Measurements from ENCODE around the gene RNF213.
"Not testable (repeated sequence)": the region's sequence is repeated elsewhere in the genome, so short reads cannot be mapped to it uniquely, and the experiment has no call there.

The RNF213 gene

GRCh38 chr17:80270836-80271235 lies 10.2 kb downstream of the RNF213 start:
- DNase-seq (ENCODE audit: low spot score): no peak

DNA sequence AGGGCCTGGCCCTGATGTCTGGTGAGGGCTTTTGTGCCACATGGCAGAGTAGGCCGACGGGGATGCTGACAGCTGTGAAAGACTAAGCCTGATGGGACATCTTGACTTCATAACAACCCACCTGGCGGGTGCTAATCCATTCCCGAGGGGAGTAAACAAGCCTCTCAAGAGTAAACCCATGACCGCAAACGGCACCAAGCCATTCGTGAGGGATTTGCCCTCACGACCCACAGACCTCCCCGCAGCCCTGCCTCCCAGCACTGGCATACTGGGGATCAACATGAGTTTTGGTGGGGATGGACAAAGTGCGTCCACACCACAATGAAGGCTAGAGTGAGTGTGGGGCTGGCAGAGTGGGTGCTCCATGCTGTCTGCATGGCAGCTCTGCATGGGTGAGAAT lies 11.7 kb downstream of the RNF213 start:
- DNase-seq (ENCODE audit: low spot score): no peak

GRCh38 chr17:80274331-80274730 lies 13.7 kb downstream of the RNF213 start:
- DNase-seq (ENCODE audit: low spot score): no peak

- DNase-seq (ENCODE audit: low spot score): no peak
These were observed 14.3 kb downstream of the RNF213 start for GRCh38 chr17:80274871-80275449.

DNA sequence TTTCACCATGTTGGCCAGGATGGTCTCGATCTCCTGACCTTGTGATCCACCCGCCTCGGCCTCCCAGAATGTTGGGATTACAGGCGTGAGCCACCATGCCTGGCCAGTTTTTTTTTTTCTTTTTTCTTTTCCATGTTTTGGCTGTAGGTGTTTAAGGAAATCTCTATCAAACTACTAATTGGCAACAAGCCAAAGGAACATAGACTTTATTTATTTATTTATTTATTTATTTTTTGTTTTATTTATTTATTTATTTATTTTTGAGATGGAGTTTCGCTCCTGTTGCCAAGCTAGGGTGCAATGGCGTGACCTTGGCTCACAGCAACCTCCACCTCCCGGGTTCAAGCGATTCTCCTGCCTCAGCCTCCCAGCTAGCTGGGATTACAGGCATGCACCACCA lies 15.2 kb downstream of the RNF213 start:
- not testable (repeated sequence) for DNase-seq (ENCODE audit: low spot score)

GRCh38 chr17:80277751-80278671 lies 17.4 kb downstream of the RNF213 start:
- no peak for DNase-seq (ENCODE audit: low spot score)

- DNase-seq (ENCODE audit: low spot score): no peak
These were observed 19.2 kb downstream of the RNF213 start for GRCh38 chr17:80279895-80280294.

GRCh38 chr17:80281516-80281915 lies 20.9 kb downstream of the RNF213 start:
- no peak for DNase-seq (ENCODE audit: low spot score)

- DNase-seq (ENCODE audit: low spot score): no peak
These were observed 22.6 kb downstream of the RNF213 start for GRCh38 chr17:80283116-80283852.

DNA sequence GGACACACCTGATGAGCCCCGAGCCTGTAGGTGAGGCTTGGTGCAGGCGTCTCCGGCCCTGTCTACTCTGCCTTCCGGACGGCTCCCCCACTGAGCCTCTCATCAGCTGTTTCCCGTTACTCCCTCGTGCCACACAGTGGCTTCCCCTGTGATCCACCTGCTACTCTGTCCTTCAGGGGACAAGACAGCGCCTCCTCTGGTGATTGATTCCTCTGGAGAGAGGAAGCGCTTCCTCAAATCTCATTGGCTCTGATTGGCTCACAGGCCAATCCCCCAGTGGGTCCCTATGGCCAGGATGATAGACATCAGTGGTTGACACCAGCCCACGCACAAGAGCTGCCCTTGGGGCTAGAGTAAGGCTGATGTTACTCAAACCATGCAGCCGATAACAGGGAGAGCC lies 24.0 kb downstream of the RNF213 start:
- DNase-seq (ENCODE audit: low spot score): no peak

DNA sequence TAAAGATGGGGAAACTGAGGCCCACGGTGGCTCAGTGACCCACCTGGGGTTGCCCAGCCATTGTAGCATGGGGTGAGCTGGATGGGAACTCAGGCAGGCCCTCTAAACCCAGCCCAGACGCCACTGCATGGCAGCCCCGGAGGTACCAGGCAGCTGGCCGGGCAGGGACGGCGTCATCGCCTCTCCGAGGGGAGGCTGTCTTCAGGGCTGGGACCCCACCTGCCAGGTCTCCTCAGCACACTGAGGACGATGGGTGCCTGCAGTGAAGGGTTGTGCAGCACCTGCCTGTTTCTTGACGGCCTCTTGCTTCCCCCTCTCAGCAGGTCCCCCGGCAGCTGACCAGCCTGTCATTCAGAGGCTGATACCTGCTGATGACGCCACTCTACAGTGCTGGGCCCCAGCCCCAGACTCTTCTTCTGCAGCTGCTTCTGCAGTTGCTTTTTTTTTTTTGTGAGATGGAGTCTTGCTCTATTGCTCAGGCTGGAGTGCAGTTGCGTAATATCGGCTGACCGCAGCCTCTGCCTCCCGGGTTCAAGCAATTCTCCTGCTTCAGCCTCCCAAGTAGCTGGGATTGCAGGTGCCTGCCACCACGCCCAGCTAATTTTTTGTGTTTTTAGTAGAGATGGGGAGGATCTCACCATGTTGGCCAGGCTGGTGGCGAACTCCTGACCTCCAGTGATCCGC lies 24.7 kb downstream of the RNF213 start:
- DNase-seq (ENCODE audit: low spot score): no peak

GRCh38 chr17:80286638-80286960 lies 25.9 kb downstream of the RNF213 start:
- no peak for DNase-seq (ENCODE audit: low spot score)

DNA sequence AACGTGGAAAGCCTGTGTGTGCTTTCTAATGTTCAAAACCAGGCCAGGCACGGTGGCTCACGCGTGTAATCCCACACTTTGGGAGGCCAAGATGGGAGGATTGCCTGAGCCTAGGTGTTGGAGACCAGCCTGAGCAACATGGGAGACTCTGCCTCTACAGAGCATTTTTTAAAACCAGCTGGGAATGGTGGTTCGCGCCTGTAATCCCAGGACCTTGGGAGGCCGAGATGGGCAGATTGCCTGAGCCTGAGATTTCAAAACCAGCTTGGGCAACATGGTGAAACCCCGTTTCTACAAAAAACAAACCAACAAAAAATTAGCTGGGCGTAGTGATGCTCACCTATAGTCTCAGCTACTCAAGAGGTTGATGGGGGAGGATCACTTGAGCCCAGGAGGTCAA lies 26.4 kb downstream of the RNF213 start:
- no peak for DNase-seq (ENCODE audit: low spot score)

DNA sequence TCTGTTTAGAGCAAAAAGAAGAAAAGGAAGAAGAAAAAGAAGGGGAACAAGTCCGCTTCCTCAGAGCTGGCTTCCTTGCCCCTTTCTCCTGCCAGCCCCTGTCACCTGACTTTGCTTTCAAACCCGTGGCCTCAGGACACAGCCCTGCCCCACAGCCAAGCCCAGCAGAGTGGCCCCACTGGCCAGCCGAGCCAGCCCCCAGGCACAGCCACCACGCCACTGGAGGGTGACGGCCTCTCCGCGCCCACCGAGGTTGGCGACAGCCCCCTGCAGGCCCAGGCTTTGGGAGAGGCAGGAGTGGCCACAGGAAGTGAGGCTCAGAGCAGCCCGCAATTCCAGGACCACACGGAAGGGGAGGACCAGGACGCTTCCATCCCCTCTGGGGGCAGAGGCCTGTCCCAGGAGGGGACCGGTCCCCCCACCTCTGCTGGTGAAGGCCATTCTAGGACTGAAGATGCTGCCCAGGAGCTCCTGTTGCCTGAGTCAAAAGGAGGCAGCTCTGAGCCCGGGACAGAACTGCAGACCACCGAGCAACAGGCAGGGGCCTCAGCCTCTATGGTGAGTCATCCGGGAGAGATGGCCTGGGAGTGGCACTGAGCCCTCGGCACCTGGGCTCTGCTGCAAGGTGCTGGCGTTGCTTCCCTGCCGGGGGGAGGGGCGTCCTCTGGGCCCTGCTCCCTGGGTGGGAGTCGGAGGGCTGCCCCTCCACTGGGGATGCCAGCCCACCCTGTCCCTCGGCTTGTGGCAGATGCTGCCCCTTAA lies 27.3 kb downstream of the RNF213 start:
- DNase-seq (ENCODE audit: low spot score): no peak

DNA sequence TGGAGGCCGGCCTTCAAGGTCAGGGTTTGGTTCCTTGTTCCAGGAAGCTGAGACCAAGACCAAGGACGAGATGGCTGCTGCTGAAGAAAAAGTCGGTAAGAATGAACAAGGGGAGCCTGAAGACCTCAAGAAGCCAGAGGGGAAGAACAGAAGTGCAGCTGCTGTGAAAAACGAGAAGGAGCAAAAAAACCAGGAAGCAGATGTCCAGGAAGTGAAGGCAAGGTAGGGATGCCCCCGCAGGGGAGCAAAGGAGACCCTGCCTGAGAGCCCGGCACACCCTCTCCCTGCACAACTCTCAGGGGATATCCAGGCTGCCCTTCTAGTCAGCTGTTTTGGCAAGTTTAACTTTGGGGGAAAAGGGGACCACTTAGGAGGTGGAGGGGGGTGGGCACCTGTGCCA lies 29.0 kb downstream of the RNF213 start:
- no peak for DNase-seq (ENCODE audit: low spot score)

- DNase-seq (ENCODE audit: low spot score): no peak
These were observed 29.5 kb downstream of the RNF213 start for GRCh38 chr17:80290156-80290555.

- DNase-seq (ENCODE audit: low spot score): no peak
These were observed 30.6 kb downstream of the RNF213 start for GRCh38 chr17:80291260-80291659.

DNA sequence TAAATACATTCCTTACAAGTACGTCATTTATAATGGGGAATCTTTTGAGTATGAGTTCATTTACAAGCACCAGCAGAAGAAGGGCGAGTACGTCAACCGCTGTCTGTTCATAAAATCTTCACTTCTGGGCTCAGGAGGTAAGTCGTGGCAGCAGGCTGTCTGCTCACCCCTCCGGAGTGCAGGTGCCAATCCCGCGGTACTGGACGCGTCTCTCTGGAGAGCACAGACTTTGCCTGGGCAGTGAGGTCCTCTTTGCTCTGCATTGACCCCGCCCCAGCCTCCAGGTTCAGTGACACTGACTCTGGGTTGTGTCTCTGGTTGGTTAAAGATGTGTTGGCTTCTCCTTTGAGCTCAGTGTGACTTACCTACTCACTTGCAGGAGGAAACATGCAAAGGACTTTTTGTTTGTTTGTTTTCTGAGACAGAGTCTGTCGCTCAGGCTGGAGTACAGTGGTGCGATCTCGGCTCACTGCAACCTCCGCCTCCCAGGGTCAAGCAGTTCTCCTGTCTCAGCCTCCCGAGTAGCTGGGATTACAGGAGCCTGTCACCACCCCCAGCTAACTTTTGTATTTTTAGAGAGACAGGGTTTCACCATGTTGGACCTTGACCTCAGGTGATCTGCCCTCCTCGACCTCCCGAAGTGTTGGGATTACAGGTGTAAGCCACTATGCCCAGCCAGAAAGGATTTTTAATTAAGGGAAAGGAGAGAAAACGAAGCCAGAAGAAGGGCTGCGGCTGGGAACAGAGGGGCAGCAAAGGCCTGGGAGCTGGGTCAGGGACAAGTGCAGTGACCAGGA lies 31.2 kb downstream of the RNF213 start:
- DNase-seq (ENCODE audit: low spot score): no peak

DNA sequence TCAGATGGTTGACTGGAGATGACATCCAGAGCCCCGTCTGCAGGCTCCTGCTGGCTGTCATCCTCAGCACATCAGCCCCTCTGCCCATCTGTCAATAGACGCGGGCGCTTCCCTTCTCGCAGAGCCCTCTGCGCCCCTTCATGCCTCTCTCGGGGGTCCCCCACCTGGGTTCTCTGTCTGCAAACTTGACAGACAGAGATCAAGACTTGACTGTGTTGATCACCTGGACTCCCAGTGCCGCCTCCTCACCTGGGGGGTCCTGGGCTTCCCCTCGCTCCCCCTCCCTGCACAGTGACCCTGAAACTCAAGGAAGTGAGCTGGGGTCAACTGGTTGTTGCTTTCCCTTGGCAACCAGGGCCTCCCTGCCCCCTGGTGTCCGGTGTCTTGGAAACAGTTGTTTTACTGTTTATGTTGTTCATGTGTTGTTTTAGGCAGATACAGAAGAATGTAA lies 31.9 kb downstream of the RNF213 start:
- DNase-seq (ENCODE audit: low spot score): no peak

GRCh38 chr17:80294210-80294609 lies 33.6 kb downstream of the RNF213 start:
- DNase-seq (ENCODE audit: low spot score): no peak

GRCh38 chr17:80294653-80295052 lies 34.0 kb downstream of the RNF213 start:
- no peak for DNase-seq (ENCODE audit: low spot score)
